HG02970 (cell line): Measurements from ENCODE around the gene ERVK3-1.
A peak's percentile ranks its signal among the peaks of the same experiment; 100 is the strongest.
"Not testable (repeated sequence)": the region's sequence is repeated elsewhere in the genome, so short reads cannot be mapped to it uniquely, and the experiment has no call there.

Experiments used
- ATAC-seq: cut with Tn5 transposase; IDR thresholded peaks from one replicate; pipeline ENCODE4 v1.9.1; 2021; ENCODE audit warnings: mild to moderate bottlenecking, moderate library complexity, moderate number of reproducible peaks; ENCODE audit not compliant: unreplicated experiment, low FRiP score

ERVK3-1 gene

GRCh38 chr19:58338825-58339558, 33.8 kb downstream of the ERVK3-1 start:
- no peak for ATAC-seq

DNA sequence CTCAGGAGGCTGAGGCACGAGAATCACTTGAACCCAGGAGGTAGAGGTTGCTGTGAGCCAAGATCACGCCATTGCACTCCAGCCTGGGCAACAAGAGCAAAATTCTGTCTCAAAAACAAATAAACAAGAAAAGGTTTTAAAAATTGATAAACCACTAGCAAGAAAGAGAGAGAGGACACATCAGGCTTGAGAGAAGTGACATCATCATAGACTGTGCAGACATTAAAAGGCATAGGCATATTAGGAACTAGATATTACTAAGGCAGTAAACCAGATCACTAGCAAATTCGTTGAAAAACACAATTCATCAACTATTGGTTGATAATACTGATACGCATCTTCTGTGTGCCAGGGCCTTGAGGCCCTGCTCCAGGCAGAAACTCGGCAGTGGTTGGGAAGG, 40.4 kb downstream of the ERVK3-1 start:
- ATAC-seq, result no peak

DNA sequence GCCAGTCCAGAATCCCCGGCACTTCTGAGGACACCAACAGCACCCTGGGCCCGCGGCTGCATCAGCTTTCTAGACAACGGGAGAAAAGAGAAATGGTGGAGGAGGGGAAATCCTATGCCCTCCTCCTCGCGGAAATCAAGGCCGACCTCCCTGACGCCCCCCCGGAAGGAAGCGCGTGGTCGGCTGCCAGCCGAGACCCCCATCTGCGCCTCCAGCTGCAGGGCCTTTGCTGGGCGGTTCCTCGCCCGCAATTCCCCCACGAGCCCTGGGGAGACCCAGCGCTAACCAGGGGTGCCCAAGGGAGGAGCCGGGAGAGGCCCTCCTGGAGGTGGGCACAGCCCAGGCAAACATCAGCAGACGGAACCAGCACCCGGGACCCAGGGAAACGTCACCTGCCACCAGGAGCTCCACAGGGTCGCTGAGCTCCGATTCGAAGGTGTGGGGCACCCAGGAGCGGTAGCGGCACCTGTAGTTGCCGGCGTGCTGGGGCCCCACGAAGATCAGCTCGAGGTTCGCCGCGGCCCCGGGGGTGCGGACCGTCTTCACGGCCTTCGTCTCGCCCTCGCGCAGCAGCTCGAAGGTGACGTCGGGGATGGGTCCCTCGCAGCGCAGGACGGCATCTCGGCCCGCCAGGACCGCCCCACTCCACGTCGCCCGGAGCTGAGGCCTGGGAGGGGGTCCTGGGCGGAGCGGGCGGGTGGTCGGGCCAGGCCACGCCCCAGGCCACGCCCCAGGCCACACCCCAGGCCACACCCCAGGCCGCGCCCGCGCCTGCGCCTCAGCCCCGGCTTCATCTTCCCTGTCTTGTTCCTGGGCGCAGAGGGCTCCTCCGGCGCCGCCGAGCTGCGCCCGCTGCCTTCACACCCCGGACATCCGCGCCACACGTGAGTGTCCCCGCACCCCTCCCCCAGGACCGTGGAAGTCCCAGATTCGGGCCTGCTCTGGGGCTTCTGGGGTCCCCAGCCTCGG, 42.1 kb downstream of the ERVK3-1 start:
- ATAC-seq, result peak; percentile 77

- ATAC-seq, result not testable (repeated sequence)
Measured at GRCh38 chr19:58348080-58348479, 42.9 kb downstream of the ERVK3-1 start.

DNA sequence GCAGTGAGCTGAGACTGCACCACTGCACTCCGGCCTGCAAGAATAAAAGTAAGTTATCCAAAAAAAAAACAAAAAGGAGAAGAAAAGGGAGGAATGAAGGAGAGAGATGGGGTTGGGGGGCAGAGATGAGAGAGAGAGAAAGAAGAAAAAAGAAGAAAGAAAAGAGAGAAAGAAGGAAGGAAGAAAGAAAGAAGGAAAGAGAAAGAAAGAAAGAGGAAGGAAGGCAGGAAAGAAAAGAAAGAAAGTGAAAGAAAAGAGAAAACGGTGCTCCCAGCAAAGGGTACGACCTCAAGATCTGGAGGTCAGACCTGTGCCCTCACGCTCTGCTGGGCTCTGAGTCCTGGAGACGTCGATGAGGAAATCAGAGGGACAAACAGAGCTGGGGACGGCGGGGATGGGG, 44.4 kb downstream of the ERVK3-1 start:
- no peak for ATAC-seq

DNA sequence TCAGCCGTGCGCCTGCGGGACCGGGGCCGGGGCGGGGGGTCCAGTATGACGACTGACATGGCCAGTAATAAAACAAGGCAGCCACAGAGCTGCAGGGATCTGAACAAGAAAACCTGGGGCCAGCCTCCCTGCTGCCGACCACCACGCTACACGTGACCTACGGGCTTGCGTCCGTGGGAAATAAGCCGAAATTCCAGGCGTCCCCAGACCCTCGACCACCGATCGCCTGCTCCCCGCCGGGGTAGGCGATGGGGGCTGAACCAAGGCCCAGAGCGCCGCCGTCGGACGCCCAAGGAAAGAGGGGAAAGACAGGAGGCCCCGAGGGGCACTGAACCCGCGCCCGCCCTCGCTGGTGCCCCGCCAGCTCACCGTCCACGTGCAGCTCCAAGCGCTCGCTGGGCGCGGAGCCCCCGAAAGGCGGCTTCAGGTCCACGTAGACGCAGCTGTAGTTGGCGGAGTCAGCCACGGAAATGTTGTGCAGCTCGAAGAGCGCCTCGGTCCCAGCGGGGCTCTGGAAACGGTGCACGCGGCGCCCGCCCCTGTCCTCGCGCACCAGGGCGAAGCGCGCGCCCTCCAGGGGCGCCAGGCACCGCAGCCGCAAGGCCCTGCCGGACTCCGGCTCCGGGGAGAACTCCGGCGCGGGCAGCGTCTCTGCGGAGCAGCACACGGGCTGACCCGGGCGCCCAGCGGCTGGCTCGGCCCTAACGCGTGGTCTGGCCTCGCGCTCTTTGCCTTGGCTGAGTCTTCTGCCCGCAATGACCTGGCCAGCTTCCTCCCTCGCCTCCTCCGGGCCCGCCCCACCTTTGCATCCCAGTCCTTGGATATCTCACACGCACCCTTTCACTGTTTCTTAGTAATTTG, 45.1 kb downstream of the ERVK3-1 start:
- no peak for ATAC-seq

DNA sequence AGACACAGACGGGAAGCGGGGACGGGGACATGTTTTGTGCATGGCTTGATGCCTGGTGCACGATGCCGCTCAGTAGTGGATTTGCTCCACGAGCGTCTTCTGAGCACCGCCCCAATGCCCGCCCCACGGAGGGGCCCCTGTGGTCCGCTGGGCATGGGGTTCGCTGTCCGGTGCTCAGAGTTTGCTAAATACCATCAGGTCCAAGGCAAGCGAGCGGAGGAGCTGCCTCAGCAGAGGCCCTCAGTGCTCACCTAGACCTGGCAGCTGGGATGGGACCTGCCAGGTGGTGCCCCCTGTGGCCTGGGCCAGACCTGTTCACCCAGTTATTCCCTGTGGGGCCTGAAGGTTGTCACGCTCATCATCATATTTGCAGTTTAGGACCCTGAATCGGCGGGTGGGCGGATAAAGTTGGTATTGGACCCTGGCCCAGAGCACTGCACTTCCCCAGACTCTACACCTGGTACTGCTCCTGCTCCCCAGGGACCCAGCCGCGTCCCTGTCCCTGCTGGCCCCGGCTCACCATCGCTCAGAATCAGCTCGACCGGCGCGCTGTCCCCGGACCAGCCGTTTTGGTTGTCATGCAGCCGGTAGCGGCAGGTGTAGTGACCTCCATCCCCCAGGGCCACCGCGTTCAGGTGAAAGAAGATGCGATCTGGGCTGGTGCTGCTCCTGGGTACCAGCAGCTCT, 45.8 kb downstream of the ERVK3-1 start:
- ATAC-seq, result no peak

- ATAC-seq, result no peak
Measured at GRCh38 chr19:58351558-58351878, 46.3 kb downstream of the ERVK3-1 start.

- no peak for ATAC-seq
Measured at GRCh38 chr19:58351990-58352755, 47.0 kb downstream of the ERVK3-1 start.

DNA sequence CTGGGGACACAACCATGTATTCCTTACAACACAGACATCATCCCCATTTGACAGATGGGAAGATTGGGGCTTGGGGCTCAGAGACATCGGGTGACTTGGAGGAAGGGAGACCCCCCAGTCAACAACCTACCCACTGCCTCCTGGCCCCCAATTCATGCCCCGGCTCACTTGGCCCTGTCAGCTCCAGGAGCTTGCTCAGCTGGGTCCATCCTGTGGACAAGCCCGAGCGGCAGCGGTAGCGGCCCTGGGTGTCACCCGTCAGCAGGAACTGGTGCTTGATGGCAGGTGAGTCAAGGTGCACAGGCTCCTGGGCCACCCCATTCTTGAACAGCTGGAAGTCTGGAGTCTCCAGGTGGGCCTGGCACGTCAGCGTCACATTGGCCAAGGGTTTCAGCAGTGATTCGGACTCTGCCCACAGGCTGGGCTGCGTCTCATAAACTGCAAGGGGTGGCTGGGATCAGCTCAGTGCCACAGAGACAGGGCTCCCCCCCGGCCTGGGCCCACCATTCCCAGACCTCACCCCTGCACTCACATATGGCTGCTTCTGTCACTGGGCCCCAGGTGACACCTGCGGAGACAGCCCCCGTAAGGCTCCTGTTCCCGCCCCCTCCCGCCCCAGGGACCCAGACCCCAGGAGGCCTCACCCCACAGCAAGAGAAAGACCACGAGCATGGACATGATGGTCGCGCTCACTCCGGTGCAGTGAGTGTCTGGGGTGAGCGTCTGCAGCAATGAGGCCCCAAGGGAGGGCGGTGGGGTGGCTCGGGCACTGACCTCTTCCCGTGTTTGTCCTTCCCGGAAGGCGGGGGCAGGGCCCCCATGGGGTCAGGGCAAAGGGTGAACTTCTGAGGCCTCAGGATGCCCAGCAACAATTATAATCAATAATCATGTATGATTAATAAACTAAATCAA, 47.8 kb downstream of the ERVK3-1 start, which contains the start of gene A1BG:
TSS of gene A1BG (minus strand) at position 733 of the 912 bp plus-strand sequence. CDS start at position 678, 55 bp downstream.
- no peak for ATAC-seq

DNA sequence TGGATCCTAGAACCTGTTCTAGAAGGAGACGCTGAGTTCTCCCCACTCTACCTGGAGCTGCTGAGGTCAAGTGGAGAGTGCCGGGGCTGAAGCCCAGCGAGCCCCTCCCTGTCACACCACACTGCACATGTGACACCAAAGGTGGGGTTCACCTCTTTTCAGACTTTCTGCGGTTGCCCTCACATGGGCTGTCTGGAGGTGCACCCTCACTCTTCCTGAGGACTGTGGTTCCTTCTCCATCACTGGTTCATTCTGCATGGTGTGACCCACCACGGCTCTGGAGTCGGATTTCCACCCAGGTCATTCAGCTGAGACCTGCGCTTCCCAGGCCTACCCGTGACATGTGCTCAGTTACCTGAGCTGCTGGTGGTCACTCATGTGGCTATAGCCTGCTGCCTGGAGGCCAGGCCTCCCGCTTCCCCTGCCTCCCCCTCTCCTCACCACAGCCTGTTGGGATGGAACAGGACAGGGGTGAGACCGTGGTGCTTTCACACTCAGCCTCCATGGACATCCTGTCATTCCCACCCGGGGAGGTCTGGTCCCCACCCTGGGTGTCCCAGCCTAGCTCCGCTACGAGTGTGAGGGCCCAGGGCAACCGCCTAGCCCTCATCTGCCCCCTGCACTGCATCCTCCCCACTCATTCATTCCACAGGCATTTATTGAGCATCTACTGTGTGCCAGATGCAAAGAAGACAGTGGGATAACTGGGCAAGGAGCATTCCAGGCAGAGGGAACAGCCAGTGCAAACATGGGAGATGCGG, 48.7 kb downstream of the ERVK3-1 start:
- ATAC-seq, result no peak

GRCh38 chr19:58354478-58355030, 49.4 kb downstream of the ERVK3-1 start:
- no peak for ATAC-seq

DNA sequence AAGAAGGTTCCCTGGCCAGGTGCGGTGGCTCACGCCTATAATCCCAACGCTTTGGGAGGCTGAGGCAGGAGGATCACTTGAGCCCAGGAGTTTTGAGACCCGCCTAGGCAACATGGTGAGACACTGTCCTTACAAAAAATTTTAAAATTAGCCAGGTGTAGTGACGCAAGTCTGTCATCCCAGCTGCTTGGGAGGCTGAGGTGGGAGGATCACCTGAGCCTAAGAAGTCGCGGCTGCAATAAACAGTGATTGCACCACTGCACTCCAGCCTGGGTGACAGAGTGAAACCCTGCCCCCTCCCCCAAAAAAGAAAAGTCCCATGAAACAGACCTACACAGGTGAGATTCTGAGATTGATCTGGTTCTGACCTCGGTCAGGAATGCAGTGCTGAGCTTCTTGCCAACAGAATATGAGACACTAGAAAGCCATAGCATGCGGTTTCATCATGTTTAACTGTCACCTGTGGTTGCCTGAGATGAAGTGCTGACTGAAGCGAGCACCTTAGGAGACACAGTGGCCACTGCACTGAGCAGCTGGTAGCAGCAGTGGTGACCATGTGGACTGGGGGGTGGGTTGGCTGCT, 50.1 kb downstream of the ERVK3-1 start:
- no peak for ATAC-seq

DNA sequence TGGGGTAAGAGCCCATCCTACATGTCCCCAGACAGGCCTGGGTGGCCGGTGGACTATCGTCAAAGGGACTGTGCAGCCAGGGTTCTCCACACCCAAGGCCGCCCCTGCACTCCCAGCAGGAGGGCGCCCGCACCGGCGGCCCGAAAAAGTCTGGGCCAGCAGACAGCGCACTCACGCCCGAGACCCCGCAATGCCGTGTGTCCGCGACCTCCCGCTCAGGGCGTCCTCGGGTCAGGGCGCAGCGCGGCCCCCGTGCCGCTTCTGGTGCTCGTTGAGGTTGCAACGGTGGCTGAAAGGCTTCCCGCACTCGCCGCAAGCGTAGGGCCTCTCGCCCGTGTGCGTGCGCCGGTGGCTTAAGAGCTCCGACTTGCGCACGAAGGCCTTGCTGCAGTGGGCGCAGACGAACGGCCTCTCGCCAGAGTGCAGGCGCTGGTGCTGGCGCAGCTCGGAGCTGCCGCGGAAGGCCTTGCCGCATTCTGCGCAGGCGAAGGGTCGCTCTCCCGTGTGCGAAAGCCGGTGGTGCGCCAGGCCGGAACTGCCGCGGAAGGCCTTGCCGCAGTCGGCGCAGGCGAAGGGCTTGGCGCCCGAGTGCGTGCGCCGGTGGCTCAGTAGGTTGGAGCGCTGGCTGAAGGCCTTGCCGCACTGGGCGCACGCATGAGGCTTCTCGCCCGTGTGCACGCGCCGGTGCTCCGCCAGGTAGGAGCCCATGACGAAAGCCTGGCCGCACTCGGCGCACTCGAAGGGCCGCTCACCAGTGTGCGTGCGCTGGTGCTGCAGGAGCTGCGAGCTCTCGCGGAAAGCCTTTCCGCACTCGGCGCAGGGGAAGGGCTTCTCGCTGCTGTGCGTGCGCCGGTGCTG, 51.0 kb downstream of the ERVK3-1 start:
- ATAC-seq, result no peak

DNA sequence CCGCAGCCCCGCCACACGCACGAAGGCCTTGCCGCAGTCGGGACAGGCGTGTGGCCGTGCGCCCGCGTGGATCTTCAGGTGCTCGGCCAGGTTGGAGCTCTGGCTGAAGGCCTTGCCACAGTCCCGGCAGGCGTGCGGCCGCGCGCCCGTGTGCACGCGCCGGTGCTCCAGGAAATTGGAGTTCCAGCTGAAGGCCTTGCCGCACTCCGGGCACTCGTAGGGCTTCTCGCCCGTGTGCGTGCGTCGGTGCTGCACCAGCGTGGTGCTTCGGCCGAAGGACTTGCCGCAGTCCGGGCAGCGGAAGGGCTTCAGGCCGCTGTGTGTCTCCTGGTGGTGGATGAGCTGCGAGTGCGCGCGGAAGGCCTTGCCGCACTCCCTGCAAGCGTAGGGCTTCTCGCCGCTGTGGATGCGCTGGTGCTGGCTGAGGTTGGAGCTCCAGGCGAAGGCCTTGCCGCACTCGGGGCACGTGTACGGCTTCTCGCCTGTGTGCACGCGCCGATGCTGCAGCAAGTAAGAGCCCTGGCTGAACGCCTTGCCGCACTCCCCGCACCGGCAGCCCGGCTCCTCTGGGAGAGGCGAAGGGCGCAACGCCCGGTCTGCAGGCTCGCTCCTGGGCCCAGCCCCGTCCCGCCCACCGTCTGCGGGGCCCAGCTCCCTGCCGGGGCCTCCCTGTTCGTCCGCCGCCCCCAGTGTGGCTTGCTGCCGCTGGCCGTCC, 51.7 kb downstream of the ERVK3-1 start:
- ATAC-seq, result no peak
